Gastroesophageal sphincter (tissue), 3 donors: ENCODE data around the gene TMEM135.

Experiments used
- POLR2A ChIP-seq, 2 donors: fragments of 450-650 bp; IDR thresholded peaks; one replicate each; pipeline ENCODE4 v1.6.1; 2017; ENCODE audit warnings: antibody characterized with exemption in 2 of 2, mild to moderate bottlenecking in 2 of 2, moderate library complexity in 1 of 2
- POLR2AphosphoS5 ChIP-seq: sonication (generic); formaldehyde crosslinking; IDR thresholded peaks from one replicate; pipeline ENCODE4 v1.6.1; 2017; ENCODE audit warnings: antibody characterized with exemption
- TF ChIP-seq, protein P1 (sequence below), 4 experiments: fragments of 200-600 bp in 2 of 4; fragments of 450-650 bp in 2 of 4; sonication (generic) in 1 of 4; IDR thresholded peaks; one replicate each; pipeline ENCODE4 v1.5.1; 2017 to 2019; ENCODE audit warnings: antibody characterized with exemption in 4 of 4, mild to moderate bottlenecking in 2 of 4, moderate library complexity in 2 of 4

DNA sequence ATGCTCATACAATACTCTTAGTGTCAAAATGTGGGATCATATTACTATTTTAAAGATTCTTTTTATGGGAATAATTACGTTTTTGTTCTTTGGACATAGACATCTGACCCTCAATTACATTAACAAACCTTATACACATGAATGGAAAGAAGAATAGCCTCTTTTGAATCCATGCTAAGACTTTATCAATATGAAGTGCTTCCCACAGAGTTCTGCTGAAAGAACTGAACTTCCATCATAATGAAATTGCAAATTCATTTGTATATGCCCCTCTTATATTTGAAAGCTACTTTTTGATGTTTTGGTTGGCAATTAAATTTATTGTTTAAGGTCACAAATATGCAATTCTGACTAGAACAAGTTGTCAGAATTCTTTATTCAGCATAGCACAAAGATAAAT lies 254.9 kb downstream of the TMEM135 start:
- TF ChIP-seq POLR2AphosphoS5 (no peak), POLR2A (IDR thresholded peaks at IDR 0.05) (no peak)
- TF ChIP-seq, protein P1, sequence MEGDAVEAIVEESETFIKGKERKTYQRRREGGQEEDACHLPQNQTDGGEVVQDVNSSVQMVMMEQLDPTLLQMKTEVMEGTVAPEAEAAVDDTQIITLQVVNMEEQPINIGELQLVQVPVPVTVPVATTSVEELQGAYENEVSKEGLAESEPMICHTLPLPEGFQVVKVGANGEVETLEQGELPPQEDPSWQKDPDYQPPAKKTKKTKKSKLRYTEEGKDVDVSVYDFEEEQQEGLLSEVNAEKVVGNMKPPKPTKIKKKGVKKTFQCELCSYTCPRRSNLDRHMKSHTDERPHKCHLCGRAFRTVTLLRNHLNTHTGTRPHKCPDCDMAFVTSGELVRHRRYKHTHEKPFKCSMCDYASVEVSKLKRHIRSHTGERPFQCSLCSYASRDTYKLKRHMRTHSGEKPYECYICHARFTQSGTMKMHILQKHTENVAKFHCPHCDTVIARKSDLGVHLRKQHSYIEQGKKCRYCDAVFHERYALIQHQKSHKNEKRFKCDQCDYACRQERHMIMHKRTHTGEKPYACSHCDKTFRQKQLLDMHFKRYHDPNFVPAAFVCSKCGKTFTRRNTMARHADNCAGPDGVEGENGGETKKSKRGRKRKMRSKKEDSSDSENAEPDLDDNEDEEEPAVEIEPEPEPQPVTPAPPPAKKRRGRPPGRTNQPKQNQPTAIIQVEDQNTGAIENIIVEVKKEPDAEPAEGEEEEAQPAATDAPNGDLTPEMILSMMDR (IDR thresholded peaks at IDR 0.05): no peak
